HepG2 (cell line): ENCODE results near the gene TUFM. TPM values are rescaled to one million over a fixed set of nuclear protein-coding genes. Genes with fewer than 3 reads are reported as not detected.
A peak's percentile ranks its signal among the peaks of the same experiment; 100 is the strongest.

Experiments used
- ESRRA ChIP-seq: sonication (generic); formaldehyde crosslinking; IDR thresholded peaks from 2 replicates; pipeline ENCODE4 v1.5.1; 2020; ENCODE audit warnings: mild to moderate bottlenecking, low read depth, missing genetic modification reagents
- FOXC1 ChIP-seq: sonication (generic); formaldehyde crosslinking; IDR thresholded peaks from 2 replicates; pipeline ENCODE4 v1.8.0; 2022; ENCODE audit warnings: mild to moderate bottlenecking, missing genetic modification reagents, borderline replicate concordance
- KMT2B ChIP-seq: IDR thresholded peaks from 2 replicates; pipeline ENCODE4 v1.6.1; 2016; ENCODE audit warnings: missing genetic modification reagents, missing compliant biosample characterization
- MXD3 ChIP-seq: IDR thresholded peaks from 2 replicates; pipeline ENCODE4 v1.6.1; 2016; ENCODE audit warnings: mild to moderate bottlenecking, missing biosample characterization, missing genetic modification reagents
- MYNN ChIP-seq: sonication (generic); formaldehyde crosslinking; IDR thresholded peaks from 2 replicates; pipeline ENCODE4 v1.4.0; 2020; ENCODE audit warnings: mild to moderate bottlenecking, low read depth, missing genetic modification reagents
- NFE2L2 ChIP-seq: fragments of 150-350 bp; IDR thresholded peaks from 2 replicates; pipeline ENCODE4 v1.6.1; 2014; ENCODE audit warnings: low read length
- ONECUT2 ChIP-seq: sonication (generic); formaldehyde crosslinking; IDR thresholded peaks from 2 replicates; pipeline ENCODE4 v1.4.0; 2020; ENCODE audit warnings: missing genetic modification reagents
- RARA ChIP-seq: IDR thresholded peaks from 2 replicates; pipeline ENCODE4 v1.6.1; 2016; ENCODE audit warnings: missing genetic modification reagents, missing compliant biosample characterization
- RELA ChIP-seq: sonication (generic); formaldehyde crosslinking; IDR thresholded peaks from 2 replicates; pipeline ENCODE4 v1.4.0; 2020; ENCODE audit warnings: missing genetic modification reagents
- SIN3B ChIP-seq: fragments of 150-350 bp; IDR thresholded peaks from 2 replicates; pipeline ENCODE4 v1.6.1; 2014; ENCODE audit warnings: low read length
- TEAD2 ChIP-seq: sonication (generic); formaldehyde crosslinking; IDR thresholded peaks from 2 replicates; pipeline ENCODE4 v1.9.0; 2021; ENCODE audit warnings: missing genetic modification reagents
- ZBTB44 ChIP-seq: sonication (generic); formaldehyde crosslinking; IDR thresholded peaks from 2 replicates; pipeline ENCODE4 v1.4.0; 2020; ENCODE audit warnings: missing genetic modification reagents
- ZFP82 ChIP-seq: sonication (generic); formaldehyde crosslinking; IDR thresholded peaks from 2 replicates; pipeline ENCODE4 v1.5.1; 2020; ENCODE audit warnings: mild to moderate bottlenecking, missing genetic modification reagents, borderline replicate concordance
- ZNF407 ChIP-seq: sonication (generic); formaldehyde crosslinking; IDR thresholded peaks from one replicate; pipeline ENCODE4 v1.5.1; 2020; ENCODE audit warnings: mild to moderate bottlenecking, missing genetic modification reagents; ENCODE audit errors: not compliant biosample characterization
- ZNF674 ChIP-seq: sonication (generic); formaldehyde crosslinking; IDR thresholded peaks from 2 replicates; pipeline ENCODE4 v1.5.0; 2020; ENCODE audit warnings: low read depth, mild to moderate bottlenecking, missing genetic modification reagents
- polyA plus RNA-seq, 8 experiments: library from polyadenylated mRNA; depleted of rRNA in 3 of 8; stranded (reverse) in 7 of 8; unstranded in 1 of 8; fragments of >200 nt; fragmentation: Illumina TruSeq in 4 of 8; extraction: Trizol in 4 of 8; gene quantifications; 2 replicates each; pipeline versions ENCODE4 v1.2.1 to v1.2.3, GENCODE V29; 2011 to 2016; ENCODE audit warnings: low read depth in 4 of 8, missing spikeins in 1 of 8, mixed read lengths in 1 of 8; ENCODE audit not compliant: insufficient read depth in 1 of 8
- total RNA-seq, 5 experiments: library from RNA; depleted of rRNA; stranded (reverse); fragments of >200 nt; fragmentation: Illumina TruSeq; extraction: Trizol; gene quantifications; 2 replicates each; pipeline ENCODE4 v1.2.3, GENCODE V29; 2016; ENCODE audit warnings: low read depth in 1 of 5
- TF ChIP-seq, protein P1 (sequence below): sonication (generic); formaldehyde crosslinking; IDR thresholded peaks from 2 replicates; pipeline ENCODE4 v1.4.0; 2020; ENCODE audit warnings: missing genetic modification reagents

Gene TUFM
- total and polyA plus RNA-seq, 2 of the 13 experiments (the other 11 are each of a cell fraction or from before 2014, with no cell fraction given): 206 to 298 TPM

- TF ChIP-seq ZNF407: peak; percentile 46
- TF ChIP-seq TEAD2 (CRISPR knock-in tag): no peak
- TF ChIP-seq MYNN (CRISPR knock-in tag): 0 out of 2 replicates have a peak, but pooled peaks have one; percentile 76
- TF ChIP-seq FOXC1: peak; percentile 95
- TF ChIP-seq, protein P1, sequence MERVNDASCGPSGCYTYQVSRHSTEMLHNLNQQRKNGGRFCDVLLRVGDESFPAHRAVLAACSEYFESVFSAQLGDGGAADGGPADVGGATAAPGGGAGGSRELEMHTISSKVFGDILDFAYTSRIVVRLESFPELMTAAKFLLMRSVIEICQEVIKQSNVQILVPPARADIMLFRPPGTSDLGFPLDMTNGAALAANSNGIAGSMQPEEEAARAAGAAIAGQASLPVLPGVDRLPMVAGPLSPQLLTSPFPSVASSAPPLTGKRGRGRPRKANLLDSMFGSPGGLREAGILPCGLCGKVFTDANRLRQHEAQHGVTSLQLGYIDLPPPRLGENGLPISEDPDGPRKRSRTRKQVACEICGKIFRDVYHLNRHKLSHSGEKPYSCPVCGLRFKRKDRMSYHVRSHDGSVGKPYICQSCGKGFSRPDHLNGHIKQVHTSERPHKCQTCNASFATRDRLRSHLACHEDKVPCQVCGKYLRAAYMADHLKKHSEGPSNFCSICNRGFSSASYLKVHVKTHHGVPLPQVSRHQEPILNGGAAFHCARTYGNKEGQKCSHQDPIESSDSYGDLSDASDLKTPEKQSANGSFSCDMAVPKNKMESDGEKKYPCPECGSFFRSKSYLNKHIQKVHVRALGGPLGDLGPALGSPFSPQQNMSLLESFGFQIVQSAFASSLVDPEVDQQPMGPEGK (CRISPR knock-in tag): peak; percentile 92
- TF ChIP-seq KMT2B: peak; percentile 97
- peak; percentile 82 for TF ChIP-seq ESRRA
- peak; percentile 98 for TF ChIP-seq RELA (CRISPR knock-in tag)
- no peak for TF ChIP-seq ZBTB44 (CRISPR knock-in tag)
- peak; percentile 97 for TF ChIP-seq MXD3
- 0 out of 2 replicates have a peak, but pooled peaks have one; percentile 12 for TF ChIP-seq ONECUT2 (CRISPR knock-in tag)
- TF ChIP-seq ZNF674 (CRISPR knock-in tag): no peak
- no peak for TF ChIP-seq NFE2L2
- TF ChIP-seq SIN3B: no peak; the same call in 1 of the 2 replicates
- peak; percentile 77 for TF ChIP-seq RARA (CRISPR knock-in tag)
- peak; percentile 86; the same call in 1 of the 2 replicates for TF ChIP-seq ZFP82 (CRISPR knock-in tag)
Measured at GRCh38 chr16:28822520-28823290, 23.4 kb downstream of the TUFM start, which contains the start of gene ATXN2L (continued).
